SK-N-MC (cell line): Measurements from ENCODE around the gene KIAA1328.

ENCODE experiments used
- EZH2 ChIP-seq: fragments of 200-600 bp; sonication (generic); IDR thresholded peaks from one replicate; pipeline ENCODE4 v1.6.1; 2017; ENCODE audit warnings: antibody characterized with exemption
- FOXP2 ChIP-seq: optimal IDR thresholded peaks from 2 replicates; pipeline ENCODE3; 2011; ENCODE audit warnings: mild to moderate bottlenecking, moderate library complexity; ENCODE audit not compliant: insufficient read depth; ENCODE audit errors: extremely low read length, control extremely low read depth

- TF ChIP-seq EZH2 (no peak), FOXP2 (no peak)
These were observed 447.4 kb downstream of the KIAA1328 start for GRCh38 chr18:37276111-37276890.
